ENCODE data around the gene SLC40A1.

Gene SLC40A1

DNA sequence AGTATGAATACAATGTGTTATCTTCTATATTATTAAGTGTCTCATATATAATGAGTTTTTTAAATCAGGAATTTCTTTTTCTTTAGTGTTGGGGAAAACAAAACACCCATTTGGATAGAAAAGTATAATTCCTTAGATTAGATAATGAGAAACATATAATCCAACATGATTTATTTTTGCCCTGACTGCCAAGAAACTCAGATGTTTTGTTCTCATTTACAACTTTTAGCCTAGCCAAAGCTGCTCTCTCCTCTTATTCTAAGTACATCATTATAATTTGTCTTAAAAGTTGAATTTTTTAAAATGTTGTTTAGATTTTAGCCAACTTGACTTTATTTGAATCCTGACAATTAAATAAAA lies 68.6 kb downstream of the SLC40A1 start:
- DNase-seq (ENCODE audit: low read depth): no peak
- TF ChIP-seq, protein P1, sequence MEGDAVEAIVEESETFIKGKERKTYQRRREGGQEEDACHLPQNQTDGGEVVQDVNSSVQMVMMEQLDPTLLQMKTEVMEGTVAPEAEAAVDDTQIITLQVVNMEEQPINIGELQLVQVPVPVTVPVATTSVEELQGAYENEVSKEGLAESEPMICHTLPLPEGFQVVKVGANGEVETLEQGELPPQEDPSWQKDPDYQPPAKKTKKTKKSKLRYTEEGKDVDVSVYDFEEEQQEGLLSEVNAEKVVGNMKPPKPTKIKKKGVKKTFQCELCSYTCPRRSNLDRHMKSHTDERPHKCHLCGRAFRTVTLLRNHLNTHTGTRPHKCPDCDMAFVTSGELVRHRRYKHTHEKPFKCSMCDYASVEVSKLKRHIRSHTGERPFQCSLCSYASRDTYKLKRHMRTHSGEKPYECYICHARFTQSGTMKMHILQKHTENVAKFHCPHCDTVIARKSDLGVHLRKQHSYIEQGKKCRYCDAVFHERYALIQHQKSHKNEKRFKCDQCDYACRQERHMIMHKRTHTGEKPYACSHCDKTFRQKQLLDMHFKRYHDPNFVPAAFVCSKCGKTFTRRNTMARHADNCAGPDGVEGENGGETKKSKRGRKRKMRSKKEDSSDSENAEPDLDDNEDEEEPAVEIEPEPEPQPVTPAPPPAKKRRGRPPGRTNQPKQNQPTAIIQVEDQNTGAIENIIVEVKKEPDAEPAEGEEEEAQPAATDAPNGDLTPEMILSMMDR (conservative IDR thresholded peaks at IDR 0.05; ENCODE audit: control insufficient read depth, insufficient read depth, low read depth, low read length): no peak

DNA sequence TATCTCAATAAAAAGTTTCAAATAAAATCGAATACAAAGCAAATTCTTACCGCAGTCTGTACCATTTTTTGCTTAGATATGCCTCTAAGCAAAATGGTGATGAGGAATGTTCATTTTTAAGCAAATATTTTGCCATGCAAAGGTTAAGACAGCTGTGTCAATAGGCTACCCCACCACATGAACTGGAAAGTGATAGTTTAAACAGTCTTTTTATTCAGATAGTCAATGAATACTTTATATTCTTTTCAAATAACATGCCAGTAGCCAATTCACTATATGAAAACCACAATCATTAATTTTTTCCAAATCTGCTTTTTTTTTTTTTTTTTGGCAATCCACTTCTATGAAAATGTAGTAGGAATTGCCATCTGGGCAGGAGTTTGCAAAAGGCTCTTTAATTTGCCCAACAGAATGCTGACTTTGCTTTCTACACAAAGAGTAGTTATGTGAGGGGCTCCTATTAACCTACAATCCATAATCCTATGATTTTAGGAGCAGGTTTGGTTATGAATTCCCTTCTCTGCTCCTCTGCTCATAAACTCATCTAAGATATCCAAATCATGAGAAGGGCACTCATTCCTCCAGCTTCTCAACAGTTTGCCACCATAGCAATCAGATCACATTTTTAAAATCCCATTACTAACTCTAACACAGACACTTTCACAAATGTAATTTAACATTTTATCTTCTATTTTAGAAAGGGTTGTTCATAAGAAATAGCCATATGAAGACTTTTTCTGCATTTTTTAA lies 69.2 kb downstream of the SLC40A1 start:
- TF ChIP-seq, protein P1 (conservative IDR thresholded peaks at IDR 0.05; ENCODE audit: control insufficient read depth, insufficient read depth, low read depth, low read length): no peak
- no peak for DNase-seq (ENCODE audit: low read depth)

More for the DNA sequence above, 68.6 kb downstream of the SLC40A1 start:
- no peak overlapping the region for H3K4me3 ChIP-seq (ENCODE audit: control insufficient read depth, low read depth, low read length)

More for the DNA sequence above, 69.2 kb downstream of the SLC40A1 start:
- no peak overlapping the region for H3K4me3 ChIP-seq (ENCODE audit: control insufficient read depth, low read depth, low read length)
